Activated CD4-positive, alpha-beta memory T cell treated with anti-CD3 and anti-CD28 coated beads for 36 hours (primary cell): Measurements from ENCODE around the gene GDAP1L1. TPM values are rescaled to one million over a fixed set of nuclear protein-coding genes. Genes with fewer than 3 reads are reported as not detected.

Source experiments
- CTCF ChIA-PET: fragments of 350-600 bp; sonication (Branson Sonifier 250); formaldehyde crosslinking; loops from one replicate; lab custom pipeline; 2021; ENCODE audit warnings: antibody characterized with exemption, inconsistent platforms; lab: Charles Lee
- POLR2A ChIA-PET: fragments of 350-600 bp; sonication (Branson Sonifier 250); formaldehyde crosslinking; loops from one replicate; lab custom pipeline; 2021; ENCODE audit warnings: antibody characterized with exemption; lab: Charles Lee
- DNase-seq: peaks from one replicate; pipeline ENCODE4 v3.0.0-alpha.2; 2020
- H3K27ac Mint-ChIP-seq: one replicate; pipeline ENCODE4 v1.8.0; 2021; ENCODE audit warnings: mixed read lengths
- H3K27me3 Mint-ChIP-seq: one replicate; pipeline ENCODE4 v1.8.0; 2021; ENCODE audit warnings: mixed read lengths
- H3K36me3 Mint-ChIP-seq: one replicate; pipeline ENCODE4 v1.8.0; 2021; ENCODE audit warnings: mixed read lengths
- H3K4me1 Mint-ChIP-seq: one replicate; pipeline ENCODE4 v1.8.0; 2021; ENCODE audit warnings: low read depth, mixed read lengths
- H3K4me3 Mint-ChIP-seq: one replicate; pipeline ENCODE4 v1.8.0; 2021; ENCODE audit warnings: mild to moderate bottlenecking, mixed read lengths
- H3K9me3 Mint-ChIP-seq: one replicate; pipeline ENCODE4 v1.8.0; 2021; ENCODE audit warnings: mixed read lengths
- intact Hi-C: fragments of 100-400 bp; cut with micrococcal nuclease; formaldehyde crosslinking; loops from one replicate; pipeline ENCODE4 v1.15.1; 2023
- total RNA-seq, 2 experiments: library from RNA; stranded (reverse); gene quantifications; one replicate each; pipeline ENCODE4 v1.2.3, GENCODE V29; 2021

GDAP1L1 gene
- total RNA-seq, 2 experiments from 2014 or later, result not detected

DNA sequence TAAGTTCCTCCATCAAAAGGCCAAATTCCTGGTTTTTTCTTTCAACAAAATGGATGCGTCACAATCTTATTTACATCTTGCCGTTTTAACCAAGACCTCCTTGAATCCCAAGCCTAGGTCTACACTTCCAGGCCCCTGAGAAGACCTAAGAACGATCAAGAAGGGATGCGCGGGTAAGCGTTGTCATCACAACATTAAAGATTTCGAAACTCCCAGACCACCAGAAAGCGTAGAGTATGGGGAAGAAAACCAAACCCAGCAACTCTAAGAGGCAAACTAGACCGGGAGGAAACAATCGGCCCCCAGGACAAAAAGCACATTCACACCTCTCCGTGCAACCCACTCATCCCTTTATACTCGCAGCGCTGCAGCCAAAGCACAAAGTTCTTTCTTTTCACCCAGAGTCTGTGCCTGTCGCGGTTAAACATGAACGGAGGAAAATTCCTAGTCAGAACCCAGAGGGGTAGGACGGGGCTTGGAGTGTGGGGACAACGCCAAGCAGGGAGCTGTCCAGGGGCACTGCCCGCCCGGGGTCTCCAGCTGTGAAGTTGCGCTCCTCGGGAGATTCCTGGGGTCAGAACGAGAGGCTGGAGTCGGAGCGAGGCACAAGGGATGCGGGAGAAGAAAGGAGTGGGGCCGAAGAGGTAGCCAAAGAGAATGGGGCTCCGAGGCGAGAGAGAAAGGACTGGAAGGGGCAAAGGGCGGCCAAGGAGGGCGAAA, 37.3 kb upstream of the GDAP1L1 start:
- POLR2A ChIA-PET, result interaction anchor here (1.2 kb wide), 2 partner anchors 9 to 266 kb away, joined by 4 read pairs; partner anchors contain the start of gene TTPAL
- H3K4me3 Mint-ChIP-seq, result peak overlapping the region; percentile 98
- peak; percentile 30 for DNase-seq
- peaks cover 1% of the 10 kb centered on the region for H3K27me3 Mint-ChIP-seq
- intact Hi-C loops, result loop anchor here (2.0 to 10.0 kb wide), 6 partner anchors 252 to 753 kb away; partner anchors contain the start of genes SERINC3, SRSF6 and YWHAB
- peak overlapping the region; percentile 93 for H3K27ac Mint-ChIP-seq
- H3K9me3 Mint-ChIP-seq, result no peaks in the 10 kb centered on the region
- CTCF ChIA-PET, result interaction anchor here (1.3 to 1.6 kb wide), 3 partner anchors 9 to 101 kb away, joined by 3 to 12 read pairs (median 4); partner anchors contain the start of gene FITM2
- H3K36me3 Mint-ChIP-seq, result peaks cover 13% of the 10 kb centered on the region
- H3K4me1 Mint-ChIP-seq, result peaks cover 54% of the 10 kb centered on the region

- intact Hi-C loops, result loop anchor here (2.0 to 10.0 kb wide), 6 partner anchors 252 to 753 kb away; partner anchors contain the start of genes SERINC3, SRSF6 and YWHAB
- H3K4me3 Mint-ChIP-seq, result peak within 1 kb of the TSS; percentile 98
These were observed 36.5 kb upstream of the GDAP1L1 start, which contains the start of gene OSER1 for GRCh38 chr20:44210406-44211176. TSS of gene OSER1 (minus strand) at chr20:44210771. CDS start at chr20:44206957, 3,814 bp downstream.

GRCh38 chr20:44211177-44212039, 35.7 kb upstream of the GDAP1L1 start:
- Mint-ChIP-seq H3K27me3 (peaks cover 1% of the 10 kb centered on the region), H3K36me3 (peaks cover 5% of the 10 kb centered on the region), H3K27ac (peak overlapping the region; percentile 93), H3K9me3 (no peaks in the 10 kb centered on the region), H3K4me1 (peaks cover 62% of the 10 kb centered on the region), H3K4me3 (peak overlapping the region; percentile 98)
- ChIA-PET CTCF (interaction anchor here (1.1 to 10.3 kb wide), 4 partner anchors 99 to 399 kb away, joined by 3 to 453 read pairs (median 68); partner anchors contain the start of gene FITM2), POLR2A (interaction anchor here (1.0 to 1.5 kb wide), 3 partner anchors 99 to 264 kb away, joined by 3 to 6 read pairs (median 4); partner anchors contain the start of genes FITM2 and TTPAL)
- intact Hi-C loops, result loop anchor here (2.0 to 10.0 kb wide), 6 partner anchors 251 to 754 kb away; partner anchors contain the start of genes SERINC3, SRSF6 and YWHAB
- DNase-seq, result no peak

More at GRCh38 chr20:44210406-44211176, 36.5 kb upstream of the GDAP1L1 start, which contains the start of gene OSER1:
- peaks cover 9% of the 10 kb centered on the region for H3K36me3 Mint-ChIP-seq
- peak within 1 kb of the TSS; percentile 93 for H3K27ac Mint-ChIP-seq
- no peaks in the 10 kb centered on the region for H3K9me3 Mint-ChIP-seq
- CTCF ChIA-PET, result interaction anchor here (1.3 to 1.5 kb wide), 2 partner anchors 8 to 100 kb away, joined by 4 to 12 read pairs; partner anchors contain the start of gene FITM2
- DNase-seq, result peak; percentile 99
- peaks cover 61% of the 10 kb centered on the region for H3K4me1 Mint-ChIP-seq
- POLR2A ChIA-PET, result interaction anchor here (1.2 kb wide), 2 partner anchors 8 to 265 kb away, joined by 4 read pairs; partner anchors contain the start of gene TTPAL
- H3K27me3 Mint-ChIP-seq, result peaks cover 1% of the 10 kb centered on the region

DNA sequence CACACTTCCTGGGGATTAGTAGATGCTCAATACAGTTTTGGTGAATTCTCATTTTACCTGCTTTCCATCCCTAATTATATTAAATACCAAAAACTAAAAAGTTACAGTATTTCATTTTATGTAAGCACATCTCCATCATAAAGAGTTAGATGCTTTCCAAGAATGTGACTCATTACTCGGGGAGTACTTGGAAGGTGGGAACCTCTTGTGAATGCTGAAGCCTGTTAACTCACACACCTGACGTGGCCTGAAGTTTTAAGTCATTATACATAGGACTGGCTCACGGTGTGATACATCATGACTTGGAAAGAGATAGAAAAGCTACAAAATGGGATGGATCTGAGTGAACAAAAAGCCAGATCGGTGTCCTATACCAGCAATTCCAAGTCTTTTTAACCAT, 34.3 kb upstream of the GDAP1L1 start:
- Mint-ChIP-seq H3K27me3 (peaks cover 1% of the 10 kb centered on the region), H3K27ac (no peak overlapping the region), H3K36me3 (peaks cover 4% of the 10 kb centered on the region), H3K9me3 (no peaks in the 10 kb centered on the region), H3K4me3 (no peak overlapping the region), H3K4me1 (peaks cover 57% of the 10 kb centered on the region)
- CTCF ChIA-PET, result interaction anchor here (1.1 to 10.3 kb wide), 4 partner anchors 98 to 397 kb away, joined by 3 to 453 read pairs (median 68); partner anchors contain the start of gene FITM2
- intact Hi-C loops, result loop anchor here (5.0 to 10.0 kb wide), 5 partner anchors 250 to 755 kb away; partner anchors contain the start of genes SERINC3, SRSF6 and YWHAB
- no peak for DNase-seq
- POLR2A ChIA-PET, result interaction anchor here (1.5 kb wide), 1 partner anchor 102 kb away, joined by 3 read pairs; no protein-coding TSS in a partner anchor

GRCh38 chr20:44215125-44215524, 32.0 kb upstream of the GDAP1L1 start:
- Mint-ChIP-seq H3K36me3 (peaks cover 4% of the 10 kb centered on the region), H3K27me3 (peaks cover 1% of the 10 kb centered on the region), H3K4me3 (no peak overlapping the region), H3K27ac (no peak overlapping the region), H3K9me3 (no peaks in the 10 kb centered on the region), H3K4me1 (peaks cover 59% of the 10 kb centered on the region)
- intact Hi-C loops, result loop anchor here (5.0 to 10.0 kb wide), 5 partner anchors 280 to 670 kb away; partner anchors contain the start of genes ADA, SERINC3 and YWHAB
- CTCF ChIA-PET, result interaction anchor here (1.2 to 10.3 kb wide), 9 partner anchors 10 to 395 kb away, joined by 3 to 453 read pairs (median 6); partner anchors contain the start of gene FITM2
- DNase-seq, result peak; percentile 84
- POLR2A ChIA-PET, result no interaction called here

DNA sequence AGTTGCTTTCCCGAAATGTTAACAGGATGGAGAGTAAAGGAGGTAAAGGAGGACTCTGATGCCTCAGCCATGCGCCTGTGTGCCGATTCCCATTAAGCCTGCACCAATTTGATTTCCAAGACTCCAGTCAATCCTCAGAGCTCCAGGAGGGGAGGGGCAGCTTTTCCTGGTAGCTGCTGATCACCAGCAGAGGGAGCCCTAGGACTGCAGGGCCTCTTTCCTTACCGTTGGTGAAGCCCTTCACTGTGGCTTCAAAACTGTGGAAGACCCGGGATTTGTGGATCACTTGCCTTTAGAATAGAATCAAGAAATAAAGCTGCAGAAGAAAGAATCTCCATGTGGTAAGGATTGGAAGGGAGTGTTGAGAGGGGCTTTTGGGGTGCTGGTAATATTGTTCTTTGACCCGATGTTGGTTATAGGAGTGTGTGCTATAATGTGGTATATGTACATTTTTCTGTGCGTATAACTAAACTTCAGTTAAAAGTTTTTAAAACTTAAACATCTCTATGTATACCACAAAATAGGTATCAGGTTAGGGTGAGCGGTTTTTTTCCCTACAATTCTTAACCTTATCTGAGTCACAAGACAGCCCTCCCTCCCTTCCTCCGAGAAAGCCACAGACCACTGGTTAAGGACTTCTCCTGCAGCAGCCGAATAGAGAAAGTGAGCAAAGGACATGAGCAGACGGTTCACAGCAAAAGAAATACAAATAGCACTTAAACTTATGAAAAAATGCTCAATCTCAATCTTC, 29.6 kb upstream of the GDAP1L1 start:
- peaks cover 47% of the 10 kb centered on the region for H3K4me1 Mint-ChIP-seq
- ChIA-PET CTCF (interaction anchor here (0.6 to 10.3 kb wide), 43 partner anchors 9 to 649 kb away, joined by 3 to 453 read pairs (median 5); partner anchors contain the start of genes FITM2, GDAP1L1 and TTPAL), POLR2A (interaction anchor here (0.6 to 3.0 kb wide), 2 partner anchors 94 to 391 kb away, joined by 3 to 21 read pairs; partner anchors contain the start of gene FITM2)
- H3K4me3 Mint-ChIP-seq, result peak overlapping the region; percentile 66
- H3K27me3 Mint-ChIP-seq, result no peaks in the 10 kb centered on the region
- intact Hi-C loops, result loop anchor here (1.0 to 10.0 kb wide), 7 partner anchors 94 to 667 kb away; partner anchors contain the start of genes ADA, FITM2, SERINC3 and YWHAB
- no peaks in the 10 kb centered on the region for H3K9me3 Mint-ChIP-seq
- H3K36me3 Mint-ChIP-seq, result no peaks in the 10 kb centered on the region
- peak; percentile 76 for DNase-seq
- H3K27ac Mint-ChIP-seq, result peak overlapping the region; percentile 68

GRCh38 chr20:44218446-44218845, 28.7 kb upstream of the GDAP1L1 start:
- peak overlapping the region; percentile 9 for H3K4me3 Mint-ChIP-seq
- DNase-seq, result peak; percentile 78
- POLR2A ChIA-PET, result interaction anchor here (0.8 to 3.0 kb wide), 3 partner anchors 8 to 93 kb away, joined by 3 to 21 read pairs (median 4); partner anchors contain the start of genes FITM2 and OSER1
- CTCF ChIA-PET, result interaction anchor here (0.8 to 10.3 kb wide), 20 partner anchors 8 to 391 kb away, joined by 3 to 453 read pairs (median 6); partner anchors contain the start of genes FITM2 and OSER1
- H3K27ac Mint-ChIP-seq, result peak overlapping the region; percentile 68
- peaks cover 43% of the 10 kb centered on the region for H3K4me1 Mint-ChIP-seq
- intact Hi-C loops, result loop anchor here (5.0 to 10.0 kb wide), 5 partner anchors 276 to 666 kb away; partner anchors contain the start of genes ADA, SERINC3 and YWHAB
- no peaks in the 10 kb centered on the region for H3K9me3 Mint-ChIP-seq
- no peaks in the 10 kb centered on the region for H3K27me3 Mint-ChIP-seq
- H3K36me3 Mint-ChIP-seq, result no peaks in the 10 kb centered on the region

DNA sequence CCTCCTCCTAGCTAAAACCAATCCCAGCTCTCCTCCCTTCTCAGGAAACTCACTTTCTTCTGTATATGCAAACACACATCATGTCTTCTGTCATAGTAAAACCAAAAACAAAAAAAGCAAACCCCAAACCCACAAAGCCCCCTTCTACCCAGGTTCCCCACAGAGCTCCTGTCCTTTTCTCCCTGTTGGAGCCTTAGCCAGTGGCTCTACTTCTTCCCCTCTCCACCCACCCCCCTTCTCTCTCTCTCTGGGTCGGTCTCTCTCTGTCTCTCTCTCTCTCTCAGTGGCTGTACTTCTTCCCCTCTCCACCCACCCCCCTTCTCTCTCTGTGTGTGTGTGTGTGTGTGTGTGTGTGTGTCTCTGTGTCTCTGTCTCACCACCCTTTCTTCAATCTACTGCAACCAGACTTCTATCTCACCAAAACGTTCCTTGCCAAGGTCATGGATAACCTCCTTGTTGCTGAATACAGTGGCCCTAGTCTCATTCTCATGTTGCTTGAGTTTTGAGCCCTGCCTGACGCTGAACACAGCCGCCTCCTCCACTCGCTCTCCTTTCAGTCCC, 27.9 kb upstream of the GDAP1L1 start:
- H3K27me3 Mint-ChIP-seq, result no peaks in the 10 kb centered on the region
- POLR2A ChIA-PET, result interaction anchor here (0.7 to 3.0 kb wide), 5 partner anchors 9 to 320 kb away, joined by 3 to 21 read pairs (median 4); partner anchors contain the start of genes FITM2 and OSER1
- intact Hi-C loops, result loop anchor here (5.0 to 10.0 kb wide), 5 partner anchors 276 to 666 kb away; partner anchors contain the start of genes ADA, SERINC3 and YWHAB

GRCh38 chr20:44219791-44220190, 27.3 kb upstream of the GDAP1L1 start:
- no peaks in the 10 kb centered on the region for H3K9me3 Mint-ChIP-seq
- ChIA-PET CTCF (interaction anchor here (1.0 to 10.3 kb wide), 4 partner anchors 10 to 91 kb away, joined by 3 to 453 read pairs (median 14); partner anchors contain the start of genes FITM2 and OSER1), POLR2A (interaction anchor here (0.7 to 3.0 kb wide), 2 partner anchors 15 to 92 kb away, joined by 4 to 21 read pairs; partner anchors contain the start of gene FITM2)
- H3K36me3 Mint-ChIP-seq, result no peaks in the 10 kb centered on the region
- intact Hi-C loops, result loop anchor here (5.0 to 10.0 kb wide), 5 partner anchors 275 to 665 kb away; partner anchors contain the start of genes ADA, SERINC3 and YWHAB
- H3K27me3 Mint-ChIP-seq, result no peaks in the 10 kb centered on the region
- no peak overlapping the region for H3K4me3 Mint-ChIP-seq
- no peak for DNase-seq
- H3K4me1 Mint-ChIP-seq, result peaks cover 43% of the 10 kb centered on the region
- no peak overlapping the region for H3K27ac Mint-ChIP-seq

More for the DNA sequence above, 27.9 kb upstream of the GDAP1L1 start:
- no peak for DNase-seq
- Mint-ChIP-seq H3K4me3 (no peak overlapping the region), H3K9me3 (no peaks in the 10 kb centered on the region), H3K27ac (peak overlapping the region; percentile 68), H3K36me3 (no peaks in the 10 kb centered on the region), H3K4me1 (peaks cover 43% of the 10 kb centered on the region)
- CTCF ChIA-PET, result interaction anchor here (0.8 to 10.3 kb wide), 14 partner anchors 9 to 390 kb away, joined by 3 to 453 read pairs (median 6); partner anchors contain the start of genes FITM2 and OSER1
